ENCODE data around the gene XXYLT1.

The XXYLT1 gene

GRCh38 chr3:195282961-195283360, 12.0 kb upstream of the XXYLT1 start:
- Histone ChIP-seq H3F3A (ENCODE audit: control insufficient read depth, insufficient read depth) (0 out of 2 replicates have a peak, but pooled peaks cover 3% of the 10 kb centered on the region), H3K27ac (ENCODE audit: low read depth, low read length) (no peak overlapping the region), H3K4me1 (ENCODE audit: control insufficient read depth, low read length) (peaks cover 6% of the 10 kb centered on the region; the same call in 1 of the 2 replicates), H3K9me3 (ENCODE audit: control insufficient read depth, insufficient read depth, low read length) (no peaks in the 10 kb centered on the region), H3K36me3 (ENCODE audit: control insufficient read depth, low read length) (peaks cover 38% of the 10 kb centered on the region), H3K79me2 (ENCODE audit: control insufficient read depth, low read length) (no peaks in the 10 kb centered on the region), H3K27me3 (ENCODE audit: control insufficient read depth, low read length) (no peaks in the 10 kb centered on the region), H3K9me2 (replicated peaks; ENCODE audit: control insufficient read depth, low read length) (no peaks in the 10 kb centered on the region), H3K4me2 (ENCODE audit: low read length) (no peak overlapping the region), H3K4me3 (ENCODE audit: low read length) (no peak overlapping the region), H4K20me1 (ENCODE audit: control insufficient read depth, insufficient read depth, low read depth, low read length) (no peaks in the 10 kb centered on the region)
- no peak for TF ChIP-seq EZH2phosphoT487 (IDR thresholded peaks at IDR 0.05; ENCODE audit: borderline replicate concordance, low read length)
- TF ChIP-seq, protein P1, sequence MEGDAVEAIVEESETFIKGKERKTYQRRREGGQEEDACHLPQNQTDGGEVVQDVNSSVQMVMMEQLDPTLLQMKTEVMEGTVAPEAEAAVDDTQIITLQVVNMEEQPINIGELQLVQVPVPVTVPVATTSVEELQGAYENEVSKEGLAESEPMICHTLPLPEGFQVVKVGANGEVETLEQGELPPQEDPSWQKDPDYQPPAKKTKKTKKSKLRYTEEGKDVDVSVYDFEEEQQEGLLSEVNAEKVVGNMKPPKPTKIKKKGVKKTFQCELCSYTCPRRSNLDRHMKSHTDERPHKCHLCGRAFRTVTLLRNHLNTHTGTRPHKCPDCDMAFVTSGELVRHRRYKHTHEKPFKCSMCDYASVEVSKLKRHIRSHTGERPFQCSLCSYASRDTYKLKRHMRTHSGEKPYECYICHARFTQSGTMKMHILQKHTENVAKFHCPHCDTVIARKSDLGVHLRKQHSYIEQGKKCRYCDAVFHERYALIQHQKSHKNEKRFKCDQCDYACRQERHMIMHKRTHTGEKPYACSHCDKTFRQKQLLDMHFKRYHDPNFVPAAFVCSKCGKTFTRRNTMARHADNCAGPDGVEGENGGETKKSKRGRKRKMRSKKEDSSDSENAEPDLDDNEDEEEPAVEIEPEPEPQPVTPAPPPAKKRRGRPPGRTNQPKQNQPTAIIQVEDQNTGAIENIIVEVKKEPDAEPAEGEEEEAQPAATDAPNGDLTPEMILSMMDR (IDR thresholded peaks at IDR 0.05; ENCODE audit: low read depth, low read length, poor library complexity, severe bottlenecking): no peak

- H3K4me1 ChIP-seq (ENCODE audit: control insufficient read depth, low read length): peaks cover 15% of the 10 kb centered on the region
- H3K4me3 ChIP-seq (ENCODE audit: low read length): no peak overlapping the region
- peaks cover 7% of the 10 kb centered on the region for H4K20me1 ChIP-seq (ENCODE audit: control insufficient read depth, insufficient read depth, low read depth, low read length)
- H3K9me2 ChIP-seq (replicated peaks; ENCODE audit: control insufficient read depth, low read length): no peaks in the 10 kb centered on the region
- H3K27me3 ChIP-seq (ENCODE audit: control insufficient read depth, low read length): no peaks in the 10 kb centered on the region
- peaks cover 6% of the 10 kb centered on the region for H3K36me3 ChIP-seq (ENCODE audit: control insufficient read depth, low read length)
- no peak for TF ChIP-seq EZH2phosphoT487 (IDR thresholded peaks at IDR 0.05; ENCODE audit: borderline replicate concordance, low read length)
- TF ChIP-seq, protein P1 (IDR thresholded peaks at IDR 0.05; ENCODE audit: low read depth, low read length, poor library complexity, severe bottlenecking): no peak
- H3F3A ChIP-seq (ENCODE audit: control insufficient read depth, insufficient read depth): peaks cover 15% of the 10 kb centered on the region; the same call in 1 of the 2 replicates
- no peak overlapping the region for H3K27ac ChIP-seq (ENCODE audit: low read depth, low read length)
- H3K79me2 ChIP-seq (ENCODE audit: control insufficient read depth, low read length): peaks cover 11% of the 10 kb centered on the region
- no peak overlapping the region for H3K4me2 ChIP-seq (ENCODE audit: low read length)
- no peaks in the 10 kb centered on the region for H3K9me3 ChIP-seq (ENCODE audit: control insufficient read depth, insufficient read depth, low read length)
Measured at GRCh38 chr3:195274259-195274966, 3.5 kb upstream of the XXYLT1 start.

DNA sequence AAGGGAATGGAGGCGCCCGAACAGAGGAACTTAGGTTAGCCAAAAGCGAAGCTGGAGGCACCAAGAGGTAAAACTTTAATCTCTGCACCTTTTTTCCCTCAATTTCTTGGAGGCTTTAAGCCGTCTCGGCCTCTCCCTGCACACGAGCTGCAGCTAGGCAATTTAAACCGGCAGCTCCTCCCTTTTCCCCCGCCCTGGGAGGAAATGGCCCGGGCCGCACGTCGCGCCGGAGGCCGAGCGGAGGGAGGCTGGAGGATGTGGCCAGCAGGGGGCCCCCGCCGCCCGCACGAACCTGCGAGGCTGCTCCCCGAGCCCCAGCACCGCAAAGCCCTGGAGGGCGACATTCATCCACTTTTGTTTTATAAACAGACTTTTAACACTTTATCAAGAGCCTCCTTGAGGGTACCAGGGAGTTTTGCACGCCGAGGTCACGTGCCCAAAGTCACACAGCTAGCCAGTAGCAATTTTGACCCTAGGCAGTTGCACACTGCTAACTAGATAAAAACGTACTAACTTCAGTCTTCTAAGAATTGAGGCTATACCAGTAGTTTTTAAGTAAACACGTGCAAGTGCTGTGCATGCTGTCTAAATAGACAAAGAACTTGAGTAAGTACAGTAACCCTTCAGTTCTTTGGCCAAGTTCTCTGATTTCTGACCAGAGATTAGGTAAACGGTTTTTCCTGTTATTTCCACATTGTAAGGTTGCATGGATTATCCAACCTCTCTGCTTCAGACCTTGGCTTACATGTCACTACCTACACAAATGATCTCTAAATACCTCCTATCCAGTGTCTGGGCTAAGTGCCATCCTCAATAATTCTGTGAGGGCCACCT, 668 bp upstream of the XXYLT1 start:
- Histone ChIP-seq H3K4me2 (ENCODE audit: low read length) (peak overlapping the region; percentile 85), H3K4me1 (ENCODE audit: control insufficient read depth, low read length) (peaks cover 22% of the 10 kb centered on the region), H3K27ac (ENCODE audit: low read depth, low read length) (peak overlapping the region; percentile 60), H3K27me3 (ENCODE audit: control insufficient read depth, low read length) (no peaks in the 10 kb centered on the region), H3F3A (ENCODE audit: control insufficient read depth, insufficient read depth) (peaks cover 15% of the 10 kb centered on the region; the same call in 1 of the 2 replicates), H3K9me3 (ENCODE audit: control insufficient read depth, insufficient read depth, low read length) (no peaks in the 10 kb centered on the region), H3K4me3 (ENCODE audit: low read length) (peak overlapping the region; percentile 80), H3K9me2 (replicated peaks; ENCODE audit: control insufficient read depth, low read length) (no peaks in the 10 kb centered on the region), H3K36me3 (ENCODE audit: control insufficient read depth, low read length) (peaks cover 14% of the 10 kb centered on the region; the same call in 1 of the 2 replicates), H3K79me2 (ENCODE audit: control insufficient read depth, low read length) (peaks cover 33% of the 10 kb centered on the region), H4K20me1 (ENCODE audit: control insufficient read depth, insufficient read depth, low read depth, low read length) (peaks cover 13% of the 10 kb centered on the region)
- TF ChIP-seq, protein P1 (IDR thresholded peaks at IDR 0.05; ENCODE audit: low read depth, low read length, poor library complexity, severe bottlenecking): peak; percentile 98
- TF ChIP-seq EZH2phosphoT487 (IDR thresholded peaks at IDR 0.05; ENCODE audit: borderline replicate concordance, low read length): no peak

Measured in DOHH2 (cell line).